Neural progenitor cell (in vitro differentiated cells): ENCODE results near the gene RAG1. TPM values are rescaled to one million over a fixed set of nuclear protein-coding genes. Genes with fewer than 3 reads are reported as not detected.
A peak's percentile ranks its signal among the peaks of the same experiment; 100 is the strongest.

Source experiments
- DNase-seq: peaks from one replicate; pipeline ENCODE4 v3.0.0-alpha.2; 2016; ENCODE audit warnings: low spot score
- H2AFZ ChIP-seq: fragments of 200-600 bp; sonication (generic); replicated peaks from 2 replicates; pipeline ENCODE4 v1.6.1; 2016; ENCODE audit warnings: antibody characterized with exemption
- H3F3A ChIP-seq: fragments of 200-600 bp; sonication (generic); 2 replicates; pipeline ENCODE4 v1.6.1; 2016; ENCODE audit warnings: antibody characterized with exemption, low read depth
- H3K27ac ChIP-seq: fragments of 200-600 bp; sonication (generic); 2 replicates; pipeline ENCODE4 v1.5.1; 2016; ENCODE audit warnings: mild to moderate bottlenecking
- H3K27me3 ChIP-seq: fragments of 200-600 bp; sonication (generic); 2 replicates; pipeline ENCODE4 v1.6.1; 2016; ENCODE audit warnings: mild to moderate bottlenecking, moderate library complexity
- H3K36me3 ChIP-seq: fragments of 200-600 bp; sonication (generic); 2 replicates; pipeline ENCODE4 v1.5.1; 2016
- H3K4me1 ChIP-seq: fragments of 200-600 bp; sonication (generic); 2 replicates; pipeline ENCODE4 v1.6.1; 2016; ENCODE audit warnings: mixed run types
- H3K4me2 ChIP-seq: fragments of 200-600 bp; sonication (generic); 2 replicates; pipeline ENCODE4 v1.6.1; 2016
- H3K4me3 ChIP-seq: fragments of 200-600 bp; sonication (generic); 2 replicates; pipeline ENCODE4 v1.5.1; 2016
- H3K79me2 ChIP-seq: fragments of 200-600 bp; sonication (generic); 2 replicates; pipeline ENCODE4 v1.6.1; 2016; ENCODE audit warnings: low read depth
- H3K9ac ChIP-seq: fragments of 200-600 bp; sonication (generic); 2 replicates; pipeline ENCODE4 v1.6.1; 2016
- H3K9me3 ChIP-seq: fragments of 200-600 bp; sonication (generic); 2 replicates; pipeline ENCODE4 v1.5.1; 2016; ENCODE audit warnings: low read depth
- H4K20me1 ChIP-seq: fragments of 200-600 bp; sonication (generic); 2 replicates; pipeline ENCODE4 v1.6.1; 2016; ENCODE audit warnings: low read depth
- H3K27ac Mint-ChIP-seq: 3 replicates; pipeline ENCODE4 v1.8.0; 2021; ENCODE audit warnings: mixed read lengths
- H3K27me3 Mint-ChIP-seq: 2 replicates; pipeline ENCODE4 v1.8.0; 2022; ENCODE audit warnings: low read depth, mild to moderate bottlenecking, inconsistent platforms, moderate library complexity, mixed read lengths; ENCODE audit not compliant: insufficient read depth
- H3K36me3 Mint-ChIP-seq: 3 replicates; pipeline ENCODE4 v1.8.0; 2021; ENCODE audit warnings: mixed read lengths
- H3K4me1 Mint-ChIP-seq: 3 replicates; pipeline ENCODE4 v1.8.0; 2021; ENCODE audit warnings: mixed read lengths
- H3K4me3 Mint-ChIP-seq: 3 replicates; pipeline ENCODE4 v1.8.0; 2021; ENCODE audit warnings: mild to moderate bottlenecking, moderate library complexity, mixed read lengths
- H3K9me3 Mint-ChIP-seq: 3 replicates; pipeline ENCODE4 v1.8.0; 2020; ENCODE audit warnings: mixed read lengths
- CTCF ChIP-seq: fragments of 200-600 bp; sonication (generic); IDR thresholded peaks from 2 replicates; pipeline ENCODE4 v1.5.1; 2017; ENCODE audit warnings: antibody characterized with exemption, mild to moderate bottlenecking
- EZH2 ChIP-seq: fragments of 200-600 bp; sonication (generic); IDR thresholded peaks from 2 replicates; pipeline ENCODE4 v1.6.1; 2017; ENCODE audit warnings: antibody characterized with exemption, mild to moderate bottlenecking, moderate library complexity
- EZH2phosphoT487 ChIP-seq: fragments of 200-600 bp; sonication (generic); IDR thresholded peaks from 2 replicates; pipeline ENCODE4 v1.6.1; 2017; ENCODE audit warnings: antibody characterized with exemption
- total RNA-seq: library from RNA; depleted of rRNA; stranded (reverse); fragments of >200 nt; gene quantifications from 2 replicates; pipeline ENCODE4 v1.2.3, GENCODE V29; 2015; ENCODE audit warnings: low replicate concordance

RAG1 gene
- total RNA-seq, 1 donor from 2014 or later, result 0.84 TPM

GRCh38 chr11:36591433-36591832 lies 23.6 kb downstream of the RAG1 start:
- Histone ChIP-seq H4K20me1 (no peaks in the 10 kb centered on the region), H3K9me3 (no peaks in the 10 kb centered on the region), H3K4me1 (peaks cover 9% of the 10 kb centered on the region), H3K36me3 (no peaks in the 10 kb centered on the region), H3K9ac (no peak overlapping the region), H2AFZ (no peak overlapping the region), H3K79me2 (peaks cover 10% of the 10 kb centered on the region), H3K27ac (no peak overlapping the region), H3F3A (no peaks in the 10 kb centered on the region), H3K4me2 (no peak overlapping the region), H3K4me3 (no peak overlapping the region), H3K27me3 (peaks cover 69% of the 10 kb centered on the region)
- no peak for TF ChIP-seq EZH2
- no peak for TF ChIP-seq EZH2phosphoT487
- no peak for TF ChIP-seq CTCF
- H3K36me3 Mint-ChIP-seq, result no peaks in the 10 kb centered on the region
- no peak overlapping the region for H3K27ac Mint-ChIP-seq
- peaks cover 6% of the 10 kb centered on the region for H3K27me3 Mint-ChIP-seq
- no peaks in the 10 kb centered on the region for H3K9me3 Mint-ChIP-seq
- DNase-seq, result no peak
- H3K4me1 Mint-ChIP-seq, result peaks cover 9% of the 10 kb centered on the region
- no peak overlapping the region for H3K4me3 Mint-ChIP-seq

DNA sequence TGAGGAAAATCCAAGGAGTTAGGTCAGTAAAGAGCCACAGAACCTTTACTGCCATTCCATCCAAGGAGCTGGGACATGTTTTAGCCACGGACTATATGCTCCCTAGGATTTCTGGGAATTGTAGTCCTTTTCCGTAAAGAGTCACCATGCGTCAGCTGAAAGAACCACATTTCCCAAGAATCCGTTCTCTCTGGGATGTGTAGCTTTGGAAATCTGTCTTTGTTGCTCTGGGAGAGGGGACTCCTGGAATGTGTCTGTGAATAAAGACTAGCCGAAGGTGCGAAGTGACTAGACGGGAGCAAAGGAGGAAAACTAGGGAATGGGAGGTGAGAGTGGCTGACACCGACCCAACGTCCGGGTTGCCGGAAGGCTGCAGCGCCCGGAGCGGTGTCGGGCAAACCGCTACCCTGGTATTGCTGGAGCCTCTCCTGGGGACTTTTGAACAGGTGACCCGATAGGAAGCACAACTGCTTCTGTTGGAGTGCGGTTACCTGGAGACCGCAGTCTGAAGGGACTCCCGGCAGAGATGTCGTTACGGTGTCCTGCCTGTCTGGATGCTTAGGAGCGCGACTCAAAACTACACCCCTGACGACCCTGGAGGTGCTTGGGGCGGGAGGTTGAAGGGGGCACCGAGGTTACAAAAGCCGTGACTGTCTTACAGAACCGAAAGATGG lies 26.6 kb downstream of the RAG1 start, which contains the start of gene IFTAP:
TSS of gene IFTAP (plus strand) at position 187 of the 674 bp plus-strand sequence. CDS start 15,602 bp downstream, outside the sequence.
- Histone ChIP-seq H3F3A (peaks cover 4% of the 10 kb centered on the region), H3K36me3 (no peaks in the 10 kb centered on the region), H3K4me2 (peak within 1 kb of the TSS; percentile 97), H3K4me3 (peak within 1 kb of the TSS; percentile 71), H2AFZ (peak within 1 kb of the TSS; percentile 96), H3K27ac (no peak within 1 kb of the TSS), H3K9ac (peak within 1 kb of the TSS; percentile 36), H3K79me2 (peaks cover 10% of the 10 kb centered on the region), H3K9me3 (no peaks in the 10 kb centered on the region), H3K4me1 (peaks cover 9% of the 10 kb centered on the region), H3K27me3 (peaks cover 38% of the 10 kb centered on the region), H4K20me1 (no peaks in the 10 kb centered on the region)
- no peaks in the 10 kb centered on the region for H3K9me3 Mint-ChIP-seq
- H3K27ac Mint-ChIP-seq, result peak within 1 kb of the TSS; percentile 94
- H3K36me3 Mint-ChIP-seq, result no peaks in the 10 kb centered on the region
- peak within 1 kb of the TSS; percentile 95 for H3K4me3 Mint-ChIP-seq
- DNase-seq, result peak; percentile 92
- TF ChIP-seq EZH2, result peak; percentile 57
- no peak for TF ChIP-seq CTCF
- TF ChIP-seq EZH2phosphoT487, result peak; percentile 25
- peaks cover 4% of the 10 kb centered on the region for H3K27me3 Mint-ChIP-seq
- peaks cover 9% of the 10 kb centered on the region for H3K4me1 Mint-ChIP-seq

DNA sequence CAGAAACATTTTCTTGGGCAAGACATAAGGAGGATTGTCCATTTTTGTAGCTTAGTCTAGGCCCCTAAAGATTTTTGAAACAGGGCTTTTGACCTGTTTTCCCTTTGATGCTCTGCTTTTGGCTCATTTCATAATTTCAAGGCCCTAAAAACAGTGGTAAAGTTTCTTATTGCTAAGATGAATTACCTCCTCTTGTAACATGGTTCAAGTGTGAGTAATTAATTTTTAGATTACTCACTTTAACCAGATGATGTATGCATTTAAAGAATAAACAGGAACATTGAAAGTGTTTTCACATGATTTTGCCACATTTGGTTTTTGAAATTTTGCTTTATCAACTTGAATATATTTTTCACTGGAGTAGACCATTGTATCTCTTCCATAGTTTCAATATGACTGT lies 29.1 kb downstream of the RAG1 start:
- TF ChIP-seq CTCF (no peak), EZH2 (no peak)
- Mint-ChIP-seq H3K36me3 (no peaks in the 10 kb centered on the region), H3K27me3 (no peaks in the 10 kb centered on the region), H3K4me1 (peaks cover 9% of the 10 kb centered on the region), H3K9me3 (no peaks in the 10 kb centered on the region), H3K4me3 (no peak overlapping the region), H3K27ac (no peak overlapping the region)
- H3K9me3 ChIP-seq, result no peaks in the 10 kb centered on the region
- H3K4me1 ChIP-seq, result peaks cover 9% of the 10 kb centered on the region
- DNase-seq, result no peak
- H3K9ac ChIP-seq, result no peak overlapping the region
- H4K20me1 ChIP-seq, result no peaks in the 10 kb centered on the region
- H2AFZ ChIP-seq, result no peak overlapping the region
- no peaks in the 10 kb centered on the region for H3K36me3 ChIP-seq
- peaks cover 14% of the 10 kb centered on the region for H3K27me3 ChIP-seq
- H3K79me2 ChIP-seq, result peaks cover 10% of the 10 kb centered on the region
- no peak overlapping the region for H3K4me3 ChIP-seq
- peaks cover 4% of the 10 kb centered on the region for H3F3A ChIP-seq
- no peak overlapping the region for H3K4me2 ChIP-seq
- no peak overlapping the region for H3K27ac ChIP-seq
